HCT116 (cell line): ENCODE data around the gene VSTM2L. TPM values are rescaled to one million over a fixed set of nuclear protein-coding genes. Genes with fewer than 3 reads are reported as not detected.

Experiments
- ATAC-seq: fragments of 200-7000 bp; cut with Tn5 transposase; 2 replicates; pipeline ENCODE4 v1.9.1; 2020; ENCODE audit warnings: mild to moderate bottlenecking, moderate library complexity
- BruUV-seq: library from RNA; stranded (reverse); fragments of 400-500 nt; replicated peaks from 2 replicates; lab custom pipeline; 2021; lab: Mats Ljungman, UMichigan
- CTCF ChIA-PET: fragments of 300-600 bp; sonication (Branson Sonifier 250); formaldehyde crosslinking; loops from one replicate; lab custom pipeline; 2021; ENCODE audit warnings: antibody characterized with exemption; lab: Charles Lee
- POLR2A ChIA-PET: fragments of 300-600, 350-600 bp; sonication (Branson Sonifier 250); formaldehyde crosslinking; loops from one replicate; lab custom pipeline; 2021; ENCODE audit warnings: antibody characterized with exemption; lab: Charles Lee
- RAD21 ChIA-PET, 2 experiments: fragments of 300-600 bp; sonication (Branson Sonifier 250); formaldehyde crosslinking; loops; one replicate each; lab custom pipeline; 2023; ENCODE audit warnings: low total read pairs in 2 of 2; ENCODE audit not compliant: uncharacterized antibody in 2 of 2, unreplicated experiment in 2 of 2, low non-redundant PET in 1 of 2; lab: Charles Lee
- DNase-seq: peaks from one replicate; pipeline ENCODE4 v3.0.0-alpha.2; 2010; ENCODE audit warnings: low read depth, low spot score
- H2AFZ ChIP-seq: fragments of 200-600 bp; shearing (Covaris generic), sonication (generic); 2 replicates; pipeline ENCODE4 v1.6.1; 2017; ENCODE audit warnings: low read depth, mixed run types, mixed read lengths, antibody characterized with exemption, low read length; ENCODE audit not compliant: poor library complexity, severe bottlenecking
- H3K27ac ChIP-seq: 2 replicates; pipeline ENCODE4 v1.5.1; 2012; ENCODE audit warnings: low read depth, low read length
- H3K27me3 ChIP-seq: fragments of 200-600 bp; sonication (generic); 2 replicates; pipeline ENCODE4 v1.6.1; 2016; ENCODE audit warnings: mixed run types, low read length, mixed read lengths; ENCODE audit not compliant: insufficient read depth
- H3K36me3 ChIP-seq, 2 experiments: fragments of 200-500 bp in 1 of 2; fragments of 200-600 bp in 1 of 2; sonication (Bioruptor generic) in 1 of 2; sonication (generic) in 1 of 2; 2 replicates each; pipeline versions ENCODE4 v1.5.1 to v1.6.1; 2014 to 2016; ENCODE audit warnings: low read length in 2 of 2, inconsistent platforms in 1 of 2, mixed read lengths in 1 of 2, mixed run types in 1 of 2; ENCODE audit not compliant: insufficient read depth in 2 of 2, control insufficient read depth in 1 of 2
- H3K4me1 ChIP-seq, 2 experiments: fragments of 200-600 bp in 1 of 2; sonication (generic) in 1 of 2; 2 replicates each; pipeline versions ENCODE4 v1.5.1 to v1.6.1; 2012 to 2017; ENCODE audit warnings: low read length in 2 of 2, inconsistent platforms in 1 of 2, mild to moderate bottlenecking in 1 of 2, mixed read lengths in 1 of 2, mixed run types in 1 of 2, moderate library complexity in 1 of 2; ENCODE audit not compliant: insufficient read depth in 2 of 2, control insufficient read depth in 1 of 2
- H3K4me2 ChIP-seq: fragments of 200-600 bp; sonication (generic); 2 replicates; pipeline ENCODE4 v1.6.1; 2017; ENCODE audit warnings: mixed run types, low read length, mixed read lengths
- H3K4me3 ChIP-seq, 2 experiments: fragments of 200-600 bp in 1 of 2; sonication (generic) in 1 of 2; replicated peaks in 1 of 2; 2 replicates each; pipeline ENCODE4 v1.5.1; 2011 to 2016; ENCODE audit warnings: low read length in 2 of 2, control low read depth in 1 of 2, low read depth in 1 of 2, mild to moderate bottlenecking in 1 of 2, mixed read lengths in 1 of 2, mixed run types in 1 of 2
- H3K79me2 ChIP-seq: fragments of 200-600 bp; sonication (generic); 2 replicates; pipeline ENCODE4 v1.6.1; 2017; ENCODE audit warnings: mild to moderate bottlenecking, mixed run types, low read length, moderate library complexity, mixed read lengths; ENCODE audit not compliant: insufficient read depth
- H3K9ac ChIP-seq: fragments of 200-600 bp; sonication (generic); 2 replicates; pipeline ENCODE4 v1.6.1; 2016; ENCODE audit warnings: low read length, mixed read lengths
- H3K9me2 ChIP-seq: fragments of 200-600 bp; sonication (generic), shearing (Covaris generic); 2 replicates; pipeline ENCODE4 v1.6.1; 2017; ENCODE audit warnings: mixed run types, mild to moderate bottlenecking, moderate library complexity; ENCODE audit not compliant: insufficient read depth
- H3K9me3 ChIP-seq, 2 experiments: fragments of 200-500 bp in 1 of 2; fragments of 200-600 bp in 1 of 2; sonication (Bioruptor generic) in 1 of 2; sonication (generic) in 1 of 2; 2 replicates each; pipeline ENCODE4 v1.6.1; 2014 to 2017; ENCODE audit warnings: low read length in 2 of 2, mixed read lengths in 2 of 2, inconsistent platforms in 1 of 2, low read depth in 1 of 2, mild to moderate bottlenecking in 1 of 2, mixed run types in 1 of 2, moderate library complexity in 1 of 2; ENCODE audit not compliant: control insufficient read depth in 1 of 2, insufficient read depth in 1 of 2
- H4K20me1 ChIP-seq: fragments of 200-600 bp; sonication (generic), shearing (Covaris generic); 2 replicates; pipeline ENCODE4 v1.6.1; 2017; ENCODE audit warnings: mixed run types, mild to moderate bottlenecking, moderate library complexity; ENCODE audit not compliant: insufficient read depth
- ATF3 ChIP-seq: IDR thresholded peaks from 2 replicates; pipeline ENCODE4 v1.6.1; 2012
- CBX3 ChIP-seq: IDR thresholded peaks from 2 replicates; pipeline ENCODE4 v1.6.1; 2012; ENCODE audit warnings: low read depth
- CTCF ChIP-seq, 3 experiments: fragments of 200-600 bp in 1 of 3; sonication (generic) in 1 of 3; IDR thresholded peaks in 2 of 3; conservative IDR thresholded peaks in 1 of 3; 2 replicates each; pipeline ENCODE4 v1.5.1; 2012 to 2017; ENCODE audit warnings: low read depth in 2 of 3, low read length in 2 of 3, antibody characterized with exemption in 1 of 3, borderline replicate concordance in 1 of 3, control low read depth in 1 of 3, mild to moderate bottlenecking in 1 of 3, mixed read lengths in 1 of 3, mixed run types in 1 of 3, moderate library complexity in 1 of 3; ENCODE audit not compliant: insufficient read depth in 1 of 3
- FOSL1 ChIP-seq: IDR thresholded peaks from 2 replicates; pipeline ENCODE4 v1.6.1; 2012; ENCODE audit warnings: low read depth
- JUND ChIP-seq: IDR thresholded peaks from 2 replicates; pipeline ENCODE4 v1.6.1; 2012
- POLR2A ChIP-seq: IDR thresholded peaks from 2 replicates; pipeline ENCODE4 v1.7.0; 2011; ENCODE audit warnings: borderline replicate concordance; ENCODE audit not compliant: insufficient read depth, insufficient read length; ENCODE audit errors: extremely low read depth
- SIN3A ChIP-seq: IDR thresholded peaks from 2 replicates; pipeline ENCODE4 v1.6.1; 2012; ENCODE audit warnings: low read depth
- SP1 ChIP-seq: IDR thresholded peaks from 2 replicates; pipeline ENCODE4 v1.6.1; 2012; ENCODE audit warnings: low read depth
- SRF ChIP-seq: IDR thresholded peaks from 2 replicates; pipeline ENCODE4 v1.6.1; 2012; ENCODE audit warnings: low read depth
- TCF7L2 ChIP-seq: IDR thresholded peaks from 2 replicates; pipeline ENCODE4 v1.7.0; 2011; ENCODE audit warnings: borderline replicate concordance, inconsistent platforms; ENCODE audit not compliant: insufficient read depth, insufficient read length; ENCODE audit errors: extremely low read depth
- intact Hi-C: fragments of 100-400 bp; cut with micrococcal nuclease; formaldehyde crosslinking; loops from 2 replicates; pipeline ENCODE4 v1.10.0; 2022
- total RNA-seq: library from RNA; stranded (reverse); gene quantifications from one replicate; pipeline ENCODE4 v1.2.1, GENCODE V29; 2021; ENCODE audit not compliant: unreplicated experiment

The VSTM2L gene
- total RNA-seq, 1 experiment from 2014 or later, result 0.69 TPM

GRCh38 chr20:37882961-37883712 lies 19.8 kb upstream of the VSTM2L start:
- RAD21 ChIA-PET, result no interaction called here
- no peak overlapping the region for H3K27ac ChIP-seq
- POLR2A ChIA-PET, result no interaction called here

More at GRCh38 chr20:37882961-37883712, 19.8 kb upstream of the VSTM2L start:
- Histone ChIP-seq H3K4me3 (no peak overlapping the region), H3K9me3 (no peaks in the 10 kb centered on the region), H3K4me1 (no peaks in the 10 kb centered on the region), H2AFZ (no peak overlapping the region), H4K20me1 (no peaks in the 10 kb centered on the region), H3K36me3 (no peaks in the 10 kb centered on the region), H3K9ac (no peak overlapping the region), H3K79me2 (no peaks in the 10 kb centered on the region), H3K9me2 (no peaks in the 10 kb centered on the region), H3K27me3 (no peaks in the 10 kb centered on the region), H3K4me2 (no peak overlapping the region)
- TF ChIP-seq CBX3 (no peak), SIN3A (no peak), ATF3 (no peak), SP1 (no peak), TCF7L2 (no peak), FOSL1 (no peak), POLR2A (no peak), CTCF (IDR thresholded peaks at IDR 0.05 in 2 of 3, conservative IDR thresholded peaks at IDR 0.05 in 1 of 3; ENCODE audit: borderline replicate concordance in 1 of 3, insufficient read depth in 1 of 3, low read depth in 2 of 3, low read length in 2 of 3) (no peak), JUND (no peak), SRF (no peak)
- intact Hi-C loops, result no loop called here
- DNase-seq, result no peak
- CTCF ChIA-PET, result no interaction called here
- ATAC-seq, result no peak
- BruUV-seq, result no TSS peak
